GM12801 (cell line): ENCODE data around the gene MAGEA3.
"Not testable (repeated sequence)": the region's sequence is repeated elsewhere in the genome, so short reads cannot be mapped to it uniquely, and the experiment has no call there.

Experiments
- CTCF ChIP-seq: IDR thresholded peaks from one replicate; pipeline ENCODE4 v1.5.1; 2011; ENCODE audit warnings: control low read depth; ENCODE audit not compliant: insufficient read length; ENCODE audit errors: extremely low read depth

MAGEA3 gene

GRCh38 chrX:152697952-152698931 is at the start of gene MAGEA3:
TSS of gene MAGEA3 (plus strand) at chrX:152698794. CDS start at chrX:152700833, 2,039 bp downstream.
- not testable (repeated sequence) for TF ChIP-seq CTCF

DNA sequence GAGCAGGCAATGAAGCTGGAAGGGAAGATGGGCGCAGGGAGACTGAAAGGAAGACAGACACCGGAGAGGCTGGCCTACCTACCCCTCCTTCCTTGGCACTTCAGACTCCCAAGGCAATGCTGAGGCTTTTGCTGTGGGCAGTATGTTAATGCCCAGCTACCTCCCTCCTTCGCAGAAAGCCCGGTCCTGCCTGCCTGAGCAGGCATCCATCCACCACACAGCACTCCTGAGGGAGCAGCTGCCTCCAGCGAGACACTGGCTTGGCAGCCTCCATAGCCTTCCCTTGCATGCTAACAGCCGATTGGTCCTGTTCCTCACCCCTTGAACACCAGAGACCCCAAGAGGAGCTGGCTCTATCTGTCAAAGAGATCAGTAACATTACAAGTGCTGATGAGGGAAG is 46.5 kb upstream of the MAGEA3 start:
- TF ChIP-seq CTCF = no peak

- no peak for TF ChIP-seq CTCF
Observed at GRCh38 chrX:152652467-152652866, 46.1 kb upstream of the MAGEA3 start.

GRCh38 chrX:152656087-152656486 is 42.5 kb upstream of the MAGEA3 start:
- TF ChIP-seq CTCF = no peak

DNA sequence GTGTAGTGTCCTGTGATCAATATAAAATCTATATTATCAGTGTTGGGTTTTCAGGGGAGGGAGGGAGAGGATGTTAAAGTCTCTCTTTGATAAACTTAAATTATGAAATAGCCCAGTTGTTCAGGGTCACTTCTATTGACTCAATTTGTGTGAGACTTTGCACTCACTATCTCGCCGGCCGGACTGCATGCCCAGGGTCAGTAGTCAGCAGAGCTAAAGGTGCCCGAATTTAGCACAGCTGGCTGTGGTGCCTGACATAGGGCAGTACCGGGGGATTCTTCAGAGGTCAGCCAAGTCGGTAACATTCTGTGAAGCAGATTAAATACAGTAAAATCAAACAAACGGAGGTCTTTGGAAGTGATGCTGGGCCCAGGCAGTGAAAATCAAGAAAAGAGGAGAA is 41.7 kb upstream of the MAGEA3 start:
- TF ChIP-seq CTCF = no peak

DNA sequence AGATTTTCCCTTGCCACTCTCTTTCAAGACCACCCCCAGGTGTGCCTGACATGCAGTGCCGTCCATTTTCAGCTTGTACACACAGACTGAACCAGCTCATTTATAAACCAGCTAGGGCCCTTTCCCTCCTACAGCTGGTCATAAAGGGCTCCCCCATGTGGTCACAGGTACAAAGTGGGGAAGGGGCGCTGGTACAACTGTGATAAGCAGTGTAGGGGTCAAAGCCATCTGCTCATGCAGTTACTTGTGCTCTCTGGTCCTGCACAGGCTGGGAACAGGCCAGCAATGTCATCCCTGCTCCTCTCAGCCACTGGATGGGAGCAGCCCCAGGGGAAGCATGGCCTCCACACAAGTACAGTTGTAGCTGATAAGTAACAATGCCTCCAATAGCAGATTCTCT is 40.3 kb upstream of the MAGEA3 start:
- no peak for TF ChIP-seq CTCF

DNA sequence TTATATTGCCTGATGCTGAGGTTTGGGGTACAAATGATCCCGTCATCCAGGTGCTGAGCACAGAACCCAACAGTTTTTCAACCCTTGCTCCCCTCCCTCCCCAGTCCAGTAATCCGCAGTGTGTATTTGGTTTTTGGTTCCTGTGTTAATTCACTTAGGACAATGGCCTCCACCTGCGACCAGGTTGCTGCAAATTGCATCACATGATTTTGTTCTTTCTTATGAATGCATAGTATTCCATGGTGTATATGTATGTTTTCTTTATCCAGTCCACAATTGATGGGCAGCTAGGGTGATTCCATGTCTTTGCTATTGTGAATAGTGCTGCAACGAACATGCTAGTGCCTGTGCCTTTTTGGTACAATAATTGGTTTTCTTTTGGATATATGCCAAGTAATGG is 35.5 kb upstream of the MAGEA3 start:
- TF ChIP-seq CTCF = no peak
